ENCODE measurements around the gene PPM1M. TPM values are rescaled to one million over a fixed set of nuclear protein-coding genes. Genes with fewer than 3 reads are reported as not detected.

PPM1M gene
- total RNA-seq, 1 donor from 2014 or later, result 10.6 TPM

DNA sequence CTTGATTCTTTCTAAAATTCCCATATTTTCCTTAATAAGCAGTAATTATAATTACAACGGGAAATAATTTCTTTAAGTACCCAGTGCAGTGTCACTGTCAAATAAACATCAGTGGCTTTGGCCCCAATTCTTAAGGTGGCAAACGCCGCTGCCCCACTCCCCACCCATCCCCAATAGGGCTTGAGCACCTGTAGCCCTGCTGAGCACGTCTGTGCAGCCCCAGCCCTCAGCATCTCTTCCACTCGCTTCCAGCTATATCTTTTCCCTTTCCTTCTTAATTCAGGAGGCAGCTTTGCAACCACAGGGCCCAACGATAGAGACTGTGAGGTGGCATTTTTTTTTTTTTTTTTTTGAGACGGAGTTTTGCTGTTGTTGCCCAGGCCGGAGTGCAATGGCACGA is 9.0 kb downstream of the PPM1M start:
- TF ChIP-seq, protein P1, sequence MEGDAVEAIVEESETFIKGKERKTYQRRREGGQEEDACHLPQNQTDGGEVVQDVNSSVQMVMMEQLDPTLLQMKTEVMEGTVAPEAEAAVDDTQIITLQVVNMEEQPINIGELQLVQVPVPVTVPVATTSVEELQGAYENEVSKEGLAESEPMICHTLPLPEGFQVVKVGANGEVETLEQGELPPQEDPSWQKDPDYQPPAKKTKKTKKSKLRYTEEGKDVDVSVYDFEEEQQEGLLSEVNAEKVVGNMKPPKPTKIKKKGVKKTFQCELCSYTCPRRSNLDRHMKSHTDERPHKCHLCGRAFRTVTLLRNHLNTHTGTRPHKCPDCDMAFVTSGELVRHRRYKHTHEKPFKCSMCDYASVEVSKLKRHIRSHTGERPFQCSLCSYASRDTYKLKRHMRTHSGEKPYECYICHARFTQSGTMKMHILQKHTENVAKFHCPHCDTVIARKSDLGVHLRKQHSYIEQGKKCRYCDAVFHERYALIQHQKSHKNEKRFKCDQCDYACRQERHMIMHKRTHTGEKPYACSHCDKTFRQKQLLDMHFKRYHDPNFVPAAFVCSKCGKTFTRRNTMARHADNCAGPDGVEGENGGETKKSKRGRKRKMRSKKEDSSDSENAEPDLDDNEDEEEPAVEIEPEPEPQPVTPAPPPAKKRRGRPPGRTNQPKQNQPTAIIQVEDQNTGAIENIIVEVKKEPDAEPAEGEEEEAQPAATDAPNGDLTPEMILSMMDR (IDR thresholded peaks at IDR 0.05; ENCODE audit: unreplicated experiment), result no peak
- Mint-ChIP-seq H3K27me3 (ENCODE audit: low read depth) (no peaks in the 10 kb centered on the region), H3K4me1 (peaks cover 6% of the 10 kb centered on the region), H3K27ac (no peak overlapping the region), H3K4me3 (no peak overlapping the region), H3K36me3 (peaks cover 41% of the 10 kb centered on the region), H3K9me3 (no peaks in the 10 kb centered on the region)
- DNase-seq (ENCODE audit: low spot score in 2 of 2, unreplicated experiment in 2 of 2), result no peak

- H3K9me3 Mint-ChIP-seq, result no peaks in the 10 kb centered on the region
- TF ChIP-seq, protein P1 (IDR thresholded peaks at IDR 0.05; ENCODE audit: unreplicated experiment), result no peak
- no peak overlapping the region for H3K27ac Mint-ChIP-seq
- peaks cover 6% of the 10 kb centered on the region for H3K4me1 Mint-ChIP-seq
- no peaks in the 10 kb centered on the region for H3K27me3 Mint-ChIP-seq (ENCODE audit: low read depth)
- no peak for DNase-seq (ENCODE audit: low spot score in 2 of 2, unreplicated experiment in 2 of 2)
- H3K4me3 Mint-ChIP-seq, result no peak overlapping the region
- peaks cover 50% of the 10 kb centered on the region for H3K36me3 Mint-ChIP-seq
Measured at GRCh38 chr3:52256159-52256558, 10.6 kb downstream of the PPM1M start.

DNA sequence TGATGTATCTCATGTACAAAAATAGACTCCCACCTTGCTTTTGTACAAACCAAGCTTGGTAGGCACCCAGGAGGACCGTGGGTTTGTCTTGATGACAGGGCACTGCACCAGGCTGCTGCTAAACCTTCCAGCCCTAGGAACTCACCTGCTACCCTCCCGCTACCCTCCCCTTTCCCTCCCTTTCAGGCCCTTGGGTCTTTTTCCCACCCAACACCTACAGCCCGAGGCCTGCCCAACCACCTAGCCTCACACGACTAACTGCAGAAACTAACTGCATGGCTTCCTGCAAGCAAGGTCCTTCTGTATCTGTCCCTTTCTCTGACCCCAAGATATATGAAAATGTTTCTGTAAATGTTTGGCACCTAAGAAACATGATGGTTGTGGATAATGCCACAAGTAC is 11.1 kb downstream of the PPM1M start:
- H3K36me3 Mint-ChIP-seq, result peaks cover 53% of the 10 kb centered on the region

DNA sequence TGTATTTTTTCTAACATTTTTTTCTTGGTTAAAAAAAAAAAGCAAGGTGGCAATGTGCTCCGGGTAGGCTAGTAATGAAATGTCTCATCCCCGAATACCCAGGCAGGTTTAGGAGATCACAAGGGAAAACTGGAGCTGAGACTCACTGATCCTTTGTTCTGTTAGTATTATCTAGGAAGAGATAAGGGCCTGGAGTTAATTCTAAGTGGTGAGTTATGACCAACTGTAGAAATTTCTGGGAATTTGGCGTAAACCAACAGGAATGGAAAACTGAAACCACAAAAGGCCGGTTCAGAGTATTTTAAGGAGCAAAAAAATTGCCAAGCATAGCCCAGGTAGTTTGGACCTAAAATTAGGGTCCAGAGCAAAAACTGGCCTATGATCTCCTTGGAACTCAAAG is 12.4 kb downstream of the PPM1M start:
- Mint-ChIP-seq H3K36me3 (peaks cover 59% of the 10 kb centered on the region), H3K4me1 (peaks cover 6% of the 10 kb centered on the region)

More for the DNA sequence above, 11.1 kb downstream of the PPM1M start:
- Mint-ChIP-seq H3K27ac (no peak overlapping the region), H3K9me3 (no peaks in the 10 kb centered on the region), H3K27me3 (ENCODE audit: low read depth) (no peaks in the 10 kb centered on the region), H3K4me1 (peaks cover 6% of the 10 kb centered on the region), H3K4me3 (no peak overlapping the region)
- no peak for DNase-seq (ENCODE audit: low spot score in 2 of 2, unreplicated experiment in 2 of 2)
- TF ChIP-seq, protein P1 (IDR thresholded peaks at IDR 0.05; ENCODE audit: unreplicated experiment), result no peak

GRCh38 chr3:52259035-52259434 is 13.5 kb downstream of the PPM1M start:
- Mint-ChIP-seq H3K4me3 (no peak overlapping the region), H3K27me3 (ENCODE audit: low read depth) (no peaks in the 10 kb centered on the region), H3K27ac (no peak overlapping the region), H3K4me1 (peaks cover 7% of the 10 kb centered on the region), H3K9me3 (no peaks in the 10 kb centered on the region), H3K36me3 (peaks cover 61% of the 10 kb centered on the region)
- TF ChIP-seq, protein P1 (IDR thresholded peaks at IDR 0.05; ENCODE audit: unreplicated experiment), result no peak
- no peak for DNase-seq (ENCODE audit: low spot score in 2 of 2, unreplicated experiment in 2 of 2)

More for the DNA sequence above, 12.4 kb downstream of the PPM1M start:
- Mint-ChIP-seq H3K4me3 (no peak overlapping the region), H3K27ac (no peak overlapping the region), H3K9me3 (no peaks in the 10 kb centered on the region), H3K27me3 (ENCODE audit: low read depth) (no peaks in the 10 kb centered on the region)
- TF ChIP-seq, protein P1 (IDR thresholded peaks at IDR 0.05; ENCODE audit: unreplicated experiment), result no peak
- DNase-seq (ENCODE audit: low spot score in 2 of 2, unreplicated experiment in 2 of 2), result no peak

DNA sequence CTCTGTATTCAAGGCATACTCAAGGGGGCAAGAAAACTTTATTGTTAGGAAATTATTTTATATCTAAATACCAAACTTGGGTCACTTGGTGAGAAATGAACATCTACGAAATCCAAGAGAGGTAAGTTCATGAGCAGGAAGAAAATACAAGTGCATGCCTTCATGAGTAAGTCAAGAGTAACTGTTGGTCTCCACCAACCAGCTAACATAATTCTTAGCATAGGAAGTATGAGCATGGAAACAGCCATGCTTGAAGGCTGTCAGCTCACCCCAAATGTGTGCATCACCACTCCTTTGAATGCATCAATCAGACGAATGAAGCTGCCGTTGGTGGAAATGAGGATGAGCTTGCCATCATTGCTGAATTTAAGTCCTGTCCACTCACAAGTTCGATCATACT is 13.9 kb downstream of the PPM1M start:
- H3K4me3 Mint-ChIP-seq, result no peak overlapping the region
- H3K4me1 Mint-ChIP-seq, result peaks cover 5% of the 10 kb centered on the region
- DNase-seq (ENCODE audit: low spot score in 2 of 2, unreplicated experiment in 2 of 2), result no peak
- TF ChIP-seq, protein P1 (IDR thresholded peaks at IDR 0.05; ENCODE audit: unreplicated experiment), result no peak
- H3K9me3 Mint-ChIP-seq, result no peaks in the 10 kb centered on the region
- no peaks in the 10 kb centered on the region for H3K27me3 Mint-ChIP-seq (ENCODE audit: low read depth)
- H3K27ac Mint-ChIP-seq, result no peak overlapping the region
- peaks cover 61% of the 10 kb centered on the region for H3K36me3 Mint-ChIP-seq

Measured in mesothelial cell of epicardium (in vitro differentiated cells).